ENCODE results near the gene KLF11. TPM values are rescaled to one million over a fixed set of nuclear protein-coding genes. Genes with fewer than 3 reads are reported as not detected.

KLF11 gene

DNA sequence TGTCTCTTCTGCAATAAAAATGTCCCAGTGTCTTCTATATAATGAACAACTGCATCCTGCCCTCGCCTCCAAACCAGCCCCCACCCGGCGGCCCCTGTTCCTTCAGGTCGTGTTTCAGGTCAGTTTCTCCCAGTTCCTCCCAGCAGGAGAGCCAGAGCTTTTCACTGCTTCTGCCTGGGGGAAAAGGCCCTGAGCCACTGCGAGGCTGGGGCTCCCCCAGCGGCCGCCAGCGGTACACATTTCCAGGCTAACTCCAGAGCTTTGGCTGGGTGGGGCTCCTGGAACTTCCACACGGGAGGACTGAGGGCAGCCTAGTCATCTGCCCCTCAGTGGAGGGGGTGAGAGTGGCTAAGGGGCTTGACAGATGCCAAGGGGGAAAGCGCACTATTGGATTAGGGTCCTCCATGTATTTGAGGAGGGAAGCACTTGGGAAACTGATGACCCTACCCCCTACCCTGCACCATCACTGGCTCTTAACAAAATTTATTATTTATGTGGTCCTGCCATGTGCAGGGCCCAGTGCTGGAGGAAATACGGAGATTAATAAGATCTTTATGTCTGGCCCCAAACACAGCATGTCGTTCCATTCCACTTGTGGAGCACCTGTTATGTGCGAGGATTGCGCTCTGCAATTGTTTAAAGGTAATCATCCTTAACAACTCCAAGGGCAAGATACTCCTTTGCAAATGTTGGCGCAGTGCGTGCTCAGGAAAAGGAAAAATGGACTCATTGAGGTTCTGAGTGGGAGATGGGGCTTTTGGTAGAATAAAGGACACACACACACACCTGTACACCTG is 54.2 kb downstream of the KLF11 start:
- no peak overlapping the region for H3K56ac ChIP-seq (ENCODE audit: low read length)
- H3K18ac ChIP-seq (ENCODE audit: low read length), result no peak overlapping the region
- no peaks in the 10 kb centered on the region for H3K79me1 ChIP-seq (ENCODE audit: low read length)
- no peak overlapping the region for H3K4ac ChIP-seq (ENCODE audit: low read depth, low read length)
- DNase-seq, result peak; percentile 88
- H3K9ac ChIP-seq (ENCODE audit: low read length), result no peak overlapping the region
- no peak overlapping the region for H3K4me2 ChIP-seq (ENCODE audit: low read length)
- no peak overlapping the region for H3K4me3 ChIP-seq (ENCODE audit: low read length)
- no peak overlapping the region for H4K5ac ChIP-seq (ENCODE audit: low read length)
- H3K4me1 ChIP-seq (ENCODE audit: control insufficient read depth, low read depth, low read length), result no peaks in the 10 kb centered on the region
- no peak overlapping the region for H4K8ac ChIP-seq (ENCODE audit: low read depth, low read length)
- no peaks in the 10 kb centered on the region for H3K79me2 ChIP-seq (ENCODE audit: control insufficient read depth, insufficient read depth, low read length)
- H3K27ac ChIP-seq (ENCODE audit: low read depth, low read length), result no peak overlapping the region
- H3K36me3 ChIP-seq (ENCODE audit: control insufficient read depth, insufficient read depth, low read length), result no peaks in the 10 kb centered on the region
- WGBS (ENCODE audit: extremely low coverage, insufficient coverage, low lambda C conversion rate), result no CpG with 5 or more reads among the region's 16 CpGs
- no peak overlapping the region for H3K23ac ChIP-seq (ENCODE audit: low read length)
- H3K27me3 ChIP-seq (ENCODE audit: insufficient read depth, low read length, poor library complexity), result no peaks in the 10 kb centered on the region
- H2AK5ac ChIP-seq (ENCODE audit: low read length), result no peak overlapping the region
- no peak overlapping the region for H2BK15ac ChIP-seq (replicated peaks; ENCODE audit: low read depth)
- no peak overlapping the region for H2BK120ac ChIP-seq (ENCODE audit: low read depth, low read length)
- H2BK5ac ChIP-seq (ENCODE audit: low read length), result no peak overlapping the region

DNA sequence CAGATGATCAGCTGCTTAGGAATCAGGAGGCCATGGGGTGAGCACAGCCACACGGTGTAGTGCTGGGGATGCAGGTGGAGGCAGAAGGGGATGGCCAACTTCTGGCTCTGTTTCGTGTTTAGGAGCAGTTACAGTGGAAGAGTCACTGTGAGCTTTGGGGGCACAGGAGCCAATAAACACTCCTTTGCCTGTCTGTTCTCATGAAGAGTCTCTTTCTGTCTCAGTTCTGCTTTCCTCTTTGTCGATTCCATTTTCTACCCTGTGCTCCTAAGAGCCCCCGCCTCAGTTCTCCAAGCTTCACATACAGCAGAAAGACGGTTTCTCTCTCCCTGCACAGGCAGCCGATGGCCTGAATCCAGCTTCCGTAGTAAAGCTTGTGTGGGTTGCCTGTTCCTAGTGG is 58.1 kb downstream of the KLF11 start:
- Histone ChIP-seq H4K5ac (ENCODE audit: low read length) (no peak overlapping the region), H3K4me2 (ENCODE audit: low read length) (no peak overlapping the region), H3K18ac (ENCODE audit: low read length) (no peak overlapping the region), H3K27ac (ENCODE audit: low read depth, low read length) (no peak overlapping the region), H3K9ac (ENCODE audit: low read length) (no peak overlapping the region), H3K23ac (ENCODE audit: low read length) (no peak overlapping the region), H2AK5ac (ENCODE audit: low read length) (no peak overlapping the region), H2BK120ac (ENCODE audit: low read depth, low read length) (no peak overlapping the region), H3K79me2 (ENCODE audit: control insufficient read depth, insufficient read depth, low read length) (no peaks in the 10 kb centered on the region), H2BK5ac (ENCODE audit: low read length) (no peak overlapping the region), H3K4me1 (ENCODE audit: control insufficient read depth, low read depth, low read length) (no peaks in the 10 kb centered on the region), H3K56ac (ENCODE audit: low read length) (no peak overlapping the region), H3K36me3 (ENCODE audit: control insufficient read depth, insufficient read depth, low read length) (no peaks in the 10 kb centered on the region), H3K4ac (ENCODE audit: low read depth, low read length) (no peak overlapping the region), H3K4me3 (ENCODE audit: low read length) (no peak overlapping the region), H3K79me1 (ENCODE audit: low read length) (no peaks in the 10 kb centered on the region), H3K27me3 (ENCODE audit: insufficient read depth, low read length, poor library complexity) (no peaks in the 10 kb centered on the region), H4K8ac (ENCODE audit: low read depth, low read length) (no peak overlapping the region), H2BK15ac (replicated peaks; ENCODE audit: low read depth) (no peak overlapping the region)
- no peak for DNase-seq
- no CpG with 5 or more reads among the region's 7 CpGs for WGBS (ENCODE audit: extremely low coverage, insufficient coverage, low lambda C conversion rate)

DNA sequence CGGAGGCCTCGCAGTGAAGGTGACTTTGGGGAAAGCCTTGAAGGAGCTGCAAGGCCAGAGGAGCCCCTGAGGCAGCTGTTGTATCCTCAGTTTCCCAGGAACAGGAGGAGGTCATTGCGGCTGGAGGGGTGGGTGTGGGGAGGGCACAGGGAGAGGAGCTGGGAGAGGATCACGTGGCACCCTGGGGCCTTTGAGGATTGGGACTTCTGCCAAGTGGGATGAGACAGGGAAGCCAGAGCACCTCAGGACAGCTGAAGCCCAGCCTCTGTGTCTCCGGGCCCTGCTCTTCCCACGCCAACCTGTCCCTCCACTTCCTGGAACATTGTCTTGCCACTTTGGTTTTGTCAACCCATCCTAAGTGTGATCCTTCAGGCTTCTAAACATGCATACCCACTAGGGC is 59.8 kb downstream of the KLF11 start:
- Histone ChIP-seq H2BK5ac (ENCODE audit: low read length) (no peak overlapping the region), H3K4ac (ENCODE audit: low read depth, low read length) (no peak overlapping the region), H3K79me2 (ENCODE audit: control insufficient read depth, insufficient read depth, low read length) (no peaks in the 10 kb centered on the region), H2BK120ac (ENCODE audit: low read depth, low read length) (no peak overlapping the region), H3K36me3 (ENCODE audit: control insufficient read depth, insufficient read depth, low read length) (no peaks in the 10 kb centered on the region), H3K56ac (ENCODE audit: low read length) (no peak overlapping the region), H3K4me3 (ENCODE audit: low read length) (no peak overlapping the region), H2BK15ac (replicated peaks; ENCODE audit: low read depth) (no peak overlapping the region), H3K23ac (ENCODE audit: low read length) (no peak overlapping the region), H2AK5ac (ENCODE audit: low read length) (no peak overlapping the region), H3K9ac (ENCODE audit: low read length) (no peak overlapping the region), H3K4me2 (ENCODE audit: low read length) (no peak overlapping the region), H3K79me1 (ENCODE audit: low read length) (no peaks in the 10 kb centered on the region), H4K8ac (ENCODE audit: low read depth, low read length) (no peak overlapping the region), H4K5ac (ENCODE audit: low read length) (no peak overlapping the region), H3K18ac (ENCODE audit: low read length) (no peak overlapping the region), H3K27me3 (ENCODE audit: insufficient read depth, low read length, poor library complexity) (no peaks in the 10 kb centered on the region), H3K4me1 (ENCODE audit: control insufficient read depth, low read depth, low read length) (no peaks in the 10 kb centered on the region), H3K27ac (ENCODE audit: low read depth, low read length) (no peak overlapping the region)
- WGBS (ENCODE audit: extremely low coverage, insufficient coverage, low lambda C conversion rate), result no CpG with 5 or more reads among the region's 6 CpGs
- no peak for DNase-seq

Small RNAs within 50 kb of the gene (small RNA-seq; reads per million reads assigned to genes)
- gene RF00568 (ENCODE audit: insufficient read depth), result not detected
